Endothelial cell of umbilical vein (primary cell): ENCODE measurements around the gene SPAG5. TPM values are rescaled to one million over a fixed set of nuclear protein-coding genes. Genes with fewer than 3 reads are reported as not detected.

Experiments
- BruUV-seq: library from RNA; stranded (reverse); fragments of 400-500 nt; replicated peaks from 2 replicates; lab custom pipeline; 2021; lab: Mats Ljungman, UMichigan
- CTCF ChIA-PET: fragments of 300-600, 350-600 bp; sonication (Branson Sonifier 250); formaldehyde crosslinking; loops from one replicate; lab custom pipeline; 2021; ENCODE audit warnings: antibody characterized with exemption, inconsistent platforms; lab: Charles Lee
- POLR2A ChIA-PET: fragments of 300-600, 350-600 bp; sonication (Branson Sonifier 250); formaldehyde crosslinking; loops from one replicate; lab custom pipeline; 2021; ENCODE audit warnings: antibody characterized with exemption, inconsistent platforms; lab: Charles Lee
- DNase-seq: peaks from one replicate; pipeline ENCODE4 v3.0.0-alpha.2; 2011; ENCODE audit warnings: low read depth, low spot score
- FAIRE-seq: peaks from 2 replicates; lab custom pipeline; 2011; peaks lifted over from hg19 to GRCh38; lab: Jason Lieb, UNC
- H2AFZ ChIP-seq: 2 replicates; pipeline ENCODE4 v1.6.0; 2012; ENCODE audit warnings: low read depth, low read length, control low read depth, inconsistent platforms
- H3K27ac ChIP-seq: 2 replicates; pipeline ENCODE4 v1.5.1; 2011; ENCODE audit warnings: low read depth, mild to moderate bottlenecking, control low read depth, low read length, moderate library complexity; ENCODE audit not compliant: insufficient read depth
- H3K27me3 ChIP-seq, 2 experiments: 2 replicates each; pipeline versions ENCODE4 v1.6.0 to v1.6.1; 2011; ENCODE audit warnings: low read length in 2 of 2, mixed read lengths in 1 of 2; ENCODE audit not compliant: control insufficient read depth in 2 of 2, insufficient read depth in 2 of 2
- H3K36me3 ChIP-seq, 2 experiments: 2 replicates in 1 of 2; 3 replicates in 1 of 2; pipeline ENCODE4 v1.5.1; 2011; ENCODE audit warnings: low read length in 2 of 2, mild to moderate bottlenecking in 1 of 2, moderate library complexity in 1 of 2; ENCODE audit not compliant: control insufficient read depth in 2 of 2, insufficient read depth in 2 of 2; ENCODE audit errors: extremely low read depth in 1 of 2
- H3K4me1 ChIP-seq: 3 replicates; pipeline ENCODE4 v1.5.1; 2011; ENCODE audit warnings: mild to moderate bottlenecking, low read length; ENCODE audit not compliant: control insufficient read depth, insufficient read depth; ENCODE audit errors: extremely low read depth
- H3K4me2 ChIP-seq: 2 replicates; pipeline ENCODE4 v1.6.1; 2011; ENCODE audit warnings: low read length, control low read depth, mixed read lengths; ENCODE audit not compliant: insufficient read depth
- H3K4me3 ChIP-seq, 3 experiments: fragments of 200-600 bp in 1 of 3; sonication (generic), shearing (Covaris generic) in 1 of 3; replicated peaks in 1 of 3; 2 replicates each; pipeline ENCODE4 v1.5.1; 2011 to 2016; ENCODE audit warnings: control low read depth in 3 of 3, low read length in 3 of 3, mild to moderate bottlenecking in 2 of 3, inconsistent platforms in 1 of 3, low read depth in 1 of 3, moderate library complexity in 1 of 3; ENCODE audit not compliant: insufficient read depth in 1 of 3
- H3K79me2 ChIP-seq: 2 replicates; pipeline ENCODE4 v1.6.0; 2012; ENCODE audit warnings: low read length, inconsistent platforms; ENCODE audit not compliant: control insufficient read depth, insufficient read depth
- H3K9ac ChIP-seq: replicated peaks from 2 replicates; pipeline ENCODE3; 2011; ENCODE audit warnings: low read length, control low read depth; ENCODE audit not compliant: insufficient read depth; ENCODE audit errors: extremely low read depth
- H3K9me1 ChIP-seq: replicated peaks from 3 replicates; pipeline ENCODE4 v1.6.0; 2011; ENCODE audit warnings: mild to moderate bottlenecking, low read length; ENCODE audit not compliant: control insufficient read depth, insufficient read depth; ENCODE audit errors: extremely low read depth
- H3K9me3 ChIP-seq: replicated peaks from 2 replicates; pipeline ENCODE4 v1.5.1; 2012; ENCODE audit warnings: low read length, inconsistent platforms; ENCODE audit not compliant: control insufficient read depth, insufficient read depth
- H4K20me1 ChIP-seq: replicated peaks from 2 replicates; pipeline ENCODE3; 2011; ENCODE audit warnings: mild to moderate bottlenecking, low read length; ENCODE audit not compliant: control insufficient read depth, insufficient read depth; ENCODE audit errors: extremely low read depth
- CTCF ChIP-seq, 2 donors: IDR thresholded peaks; 1 replicate in 1 of 2; 2 replicates in 1 of 2; pipeline ENCODE4 v1.5.1; 2011; ENCODE audit warnings: low read length in 2 of 2, mild to moderate bottlenecking in 2 of 2, moderate library complexity in 2 of 2, control low read depth in 1 of 2, inconsistent platforms in 1 of 2, low read depth in 1 of 2; ENCODE audit not compliant: insufficient read depth in 1 of 2; ENCODE audit errors: extremely low read depth in 1 of 2
- EZH2 ChIP-seq: IDR thresholded peaks from 2 replicates; pipeline ENCODE4 v1.6.1; 2012; ENCODE audit warnings: borderline replicate concordance, low read depth, mild to moderate bottlenecking, moderate library complexity, low read length, inconsistent platforms; ENCODE audit not compliant: severe bottlenecking
- FOS ChIP-seq: IDR thresholded peaks from 2 replicates; pipeline ENCODE4 v1.6.1; 2011; ENCODE audit warnings: mild to moderate bottlenecking, low read length, moderate library complexity, borderline replicate concordance; ENCODE audit not compliant: insufficient read depth
- GATA2 ChIP-seq: IDR thresholded peaks from 2 replicates; pipeline ENCODE4 v1.7.0; 2011; ENCODE audit warnings: low read depth, mild to moderate bottlenecking, moderate library complexity, mixed read lengths, low read length; ENCODE audit not compliant: insufficient read length, insufficient read depth
- JUN ChIP-seq: IDR thresholded peaks from 2 replicates; pipeline ENCODE4 v1.6.1; 2011; ENCODE audit warnings: borderline replicate concordance, low read depth; ENCODE audit not compliant: insufficient read length, insufficient read depth
- MAX ChIP-seq: IDR thresholded peaks from 2 replicates; pipeline ENCODE4 v1.6.1; 2011; ENCODE audit not compliant: insufficient read depth, insufficient read length
- MYC ChIP-seq: IDR thresholded peaks from one replicate; pipeline ENCODE4 v1.6.1; 2011; ENCODE audit warnings: mild to moderate bottlenecking, low read depth, low read length
- POLR2A ChIP-seq: IDR thresholded peaks from 2 replicates; pipeline ENCODE4 v1.6.1; 2012; ENCODE audit warnings: low read depth, mild to moderate bottlenecking, control low read depth, low read length
- POLR2AphosphoS5 ChIP-seq: IDR thresholded peaks from 2 replicates; pipeline ENCODE4 v1.6.1; 2012; ENCODE audit warnings: low read depth, mild to moderate bottlenecking, control low read depth, low read length, moderate library complexity; ENCODE audit not compliant: insufficient read depth
- dilution Hi-C: fragments of 300-500 bp; cut with MboI; formaldehyde crosslinking; loops from one replicate; pipeline ENCODE4 v1.15.0; 2019; ENCODE audit warnings: low sequenced_read_pairs; ENCODE audit not compliant: extremely low pct_ligation_motif_present
- intact Hi-C: fragments of 100-400 bp; cut with micrococcal nuclease; formaldehyde crosslinking; loops from one replicate; pipeline ENCODE4 v1.10.0; 2022
- polyA plus RNA-seq, 4 experiments: library from polyadenylated mRNA; depleted of rRNA in 3 of 4; stranded (reverse) in 3 of 4; unstranded in 1 of 4; fragments of >200 nt; gene quantifications; 2 replicates each; pipeline versions ENCODE4 v1.2.1 to v1.2.3, GENCODE V29; 2011 to 2012; ENCODE audit warnings: missing spikeins in 1 of 4
- total RNA-seq: library from RNA; stranded (reverse); gene quantifications from 2 replicates; pipeline ENCODE4 v1.2.3, GENCODE V29; 2021

The SPAG5 gene
- total and polyA plus RNA-seq, 2 donors (not counting 3 experiments of a cell fraction or from before 2014, with no cell fraction given): 31.7 to 85.4 TPM

GRCh38 chr17:28567604-28568003, 31.2 kb downstream of the SPAG5 start:
- peaks cover 17% of the 10 kb centered on the region for H3K79me2 ChIP-seq
- H3K4me1 ChIP-seq: peaks cover 10% of the 10 kb centered on the region
- dilution Hi-C loops: no loop called here
- no peak overlapping the region for H3K4me3 ChIP-seq
- FAIRE-seq (no peak), DNase-seq (no peak)
- H4K20me1 ChIP-seq: no peaks in the 10 kb centered on the region
- H3K36me3 ChIP-seq: peaks cover 0 to 5% of the 10 kb centered on the region in 2 experiments
- ChIA-PET POLR2A (no interaction called here), CTCF (no interaction called here)
- no peaks in the 10 kb centered on the region for H3K9me1 ChIP-seq
- no peaks in the 10 kb centered on the region for H3K9me3 ChIP-seq
- no peak overlapping the region for H2AFZ ChIP-seq
- H3K27ac ChIP-seq: no peak overlapping the region
- no peak for TF ChIP-seq POLR2A
- no peak for TF ChIP-seq POLR2AphosphoS5
- TF ChIP-seq MYC: no peak
- TF ChIP-seq GATA2: no peak
- no peak for TF ChIP-seq CTCF (IDR thresholded peaks at IDR 0.05; ENCODE audit: extremely low read depth in 1 of 2, insufficient read depth in 1 of 2, low read depth in 1 of 2, low read length in 2 of 2)
- TF ChIP-seq MAX: no peak
- intact Hi-C loops: no loop called here
- H3K4me2 ChIP-seq: no peak overlapping the region
- H3K27me3 ChIP-seq: no peaks in the 10 kb centered on the region
- no peak overlapping the region for H3K9ac ChIP-seq
- no TSS peak for BruUV-seq

- Histone ChIP-seq H3K27me3 (no peaks in the 10 kb centered on the region), H3K4me2 (no peak overlapping the region), H3K9me1 (no peaks in the 10 kb centered on the region), H3K36me3 (peaks cover 4 to 7% of the 10 kb centered on the region in 2 experiments), H3K4me3 (no peak overlapping the region), H3K79me2 (peaks cover 3% of the 10 kb centered on the region), H3K27ac (no peak overlapping the region), H3K9ac (no peak overlapping the region), H2AFZ (no peak overlapping the region), H4K20me1 (no peaks in the 10 kb centered on the region), H3K4me1 (no peaks in the 10 kb centered on the region), H3K9me3 (no peaks in the 10 kb centered on the region)
- no TSS peak for BruUV-seq
- FAIRE-seq (peak; percentile 58), DNase-seq (peak; percentile 38)
- CTCF ChIA-PET: no interaction called here
- intact Hi-C loops (no loop called here), dilution Hi-C loops (no loop called here)
- no peak for TF ChIP-seq EZH2
- no peak for TF ChIP-seq MYC
- no peak for TF ChIP-seq MAX
- TF ChIP-seq FOS: no peak
- no peak for TF ChIP-seq JUN
- no peak for TF ChIP-seq CTCF (IDR thresholded peaks at IDR 0.05; ENCODE audit: extremely low read depth in 1 of 2, insufficient read depth in 1 of 2, low read depth in 1 of 2, low read length in 2 of 2)
- no peak for TF ChIP-seq GATA2
- TF ChIP-seq POLR2A: no peak
- no peak for TF ChIP-seq POLR2AphosphoS5
- POLR2A ChIA-PET: no interaction called here
Observed at GRCh38 chr17:28563475-28563874, 35.4 kb downstream of the SPAG5 start.
